ENCODE measurements around the gene LRRK1.
"Not testable (repeated sequence)": the region's sequence is repeated elsewhere in the genome, so short reads cannot be mapped to it uniquely, and the experiment has no call there.

LRRK1 gene

GRCh38 chr15:101088271-101088670, 169.1 kb downstream of the LRRK1 start:
- no peak for DNase-seq (ENCODE audit: low read depth in 1 of 2, low spot score in 1 of 2)

- DNase-seq (ENCODE audit: low read depth in 1 of 2, low spot score in 1 of 2): peak; percentile 66 to 84
Observed at GRCh38 chr15:101088788-101089578, 169.8 kb downstream of the LRRK1 start.

- no peak for DNase-seq (ENCODE audit: low read depth in 1 of 2, low spot score in 1 of 2)
Observed at GRCh38 chr15:101089579-101090427, 170.6 kb downstream of the LRRK1 start.

- no peak for DNase-seq (ENCODE audit: low read depth in 1 of 2, low spot score in 1 of 2)
Observed at GRCh38 chr15:101090428-101090790, 171.3 kb downstream of the LRRK1 start.

GRCh38 chr15:101091080-101092017, 172.2 kb downstream of the LRRK1 start:
- no peak for DNase-seq (ENCODE audit: low read depth in 1 of 2, low spot score in 1 of 2)

- no peak for DNase-seq (ENCODE audit: low read depth in 1 of 2, low spot score in 1 of 2)
Observed at GRCh38 chr15:101092156-101092866, 173.2 kb downstream of the LRRK1 start.

- no peak for DNase-seq (ENCODE audit: low read depth in 1 of 2, low spot score in 1 of 2)
Observed at GRCh38 chr15:101092867-101093202, 173.7 kb downstream of the LRRK1 start.

- DNase-seq (ENCODE audit: low read depth in 1 of 2, low spot score in 1 of 2): no peak
Observed at GRCh38 chr15:101093958-101094357, 174.8 kb downstream of the LRRK1 start.

GRCh38 chr15:101095796-101096406, 176.7 kb downstream of the LRRK1 start:
- not testable (repeated sequence) for DNase-seq (ENCODE audit: low read depth in 1 of 2, low spot score in 1 of 2)

- DNase-seq (ENCODE audit: low read depth in 1 of 2, low spot score in 1 of 2): no peak
Observed at GRCh38 chr15:101097111-101097510, 178.0 kb downstream of the LRRK1 start.

- no peak for DNase-seq (ENCODE audit: low read depth in 1 of 2, low spot score in 1 of 2)
Observed at GRCh38 chr15:101099183-101099582, 180.0 kb downstream of the LRRK1 start.

GRCh38 chr15:101100118-101100517, 181.0 kb downstream of the LRRK1 start:
- no peak for DNase-seq (ENCODE audit: low read depth in 1 of 2, low spot score in 1 of 2)

- DNase-seq (ENCODE audit: low read depth in 1 of 2, low spot score in 1 of 2): no peak
Observed at GRCh38 chr15:101100593-101101442, 181.7 kb downstream of the LRRK1 start.

- no peak for DNase-seq (ENCODE audit: low read depth in 1 of 2, low spot score in 1 of 2)
Observed at GRCh38 chr15:101101676-101102075, 182.5 kb downstream of the LRRK1 start.

GRCh38 chr15:101102746-101103145, 183.6 kb downstream of the LRRK1 start:
- DNase-seq (ENCODE audit: low read depth in 1 of 2, low spot score in 1 of 2): no peak

GRCh38 chr15:101103598-101103997, 184.4 kb downstream of the LRRK1 start:
- DNase-seq (ENCODE audit: low read depth in 1 of 2, low spot score in 1 of 2): no peak

GRCh38 chr15:101104141-101104540, 185.0 kb downstream of the LRRK1 start:
- DNase-seq (ENCODE audit: low read depth in 1 of 2, low spot score in 1 of 2): no peak

GRCh38 chr15:101105059-101105891, 186.1 kb downstream of the LRRK1 start:
- DNase-seq (ENCODE audit: low read depth in 1 of 2, low spot score in 1 of 2): no peak
